Kidney glomerular epithelial cell (primary cell): ENCODE results near the gene TIGD1.

ENCODE experiments used
- DNase-seq: peaks from one replicate; lab custom pipeline; 2025; lab: John Stamatoyannopoulos, UW

The TIGD1 gene

DNA sequence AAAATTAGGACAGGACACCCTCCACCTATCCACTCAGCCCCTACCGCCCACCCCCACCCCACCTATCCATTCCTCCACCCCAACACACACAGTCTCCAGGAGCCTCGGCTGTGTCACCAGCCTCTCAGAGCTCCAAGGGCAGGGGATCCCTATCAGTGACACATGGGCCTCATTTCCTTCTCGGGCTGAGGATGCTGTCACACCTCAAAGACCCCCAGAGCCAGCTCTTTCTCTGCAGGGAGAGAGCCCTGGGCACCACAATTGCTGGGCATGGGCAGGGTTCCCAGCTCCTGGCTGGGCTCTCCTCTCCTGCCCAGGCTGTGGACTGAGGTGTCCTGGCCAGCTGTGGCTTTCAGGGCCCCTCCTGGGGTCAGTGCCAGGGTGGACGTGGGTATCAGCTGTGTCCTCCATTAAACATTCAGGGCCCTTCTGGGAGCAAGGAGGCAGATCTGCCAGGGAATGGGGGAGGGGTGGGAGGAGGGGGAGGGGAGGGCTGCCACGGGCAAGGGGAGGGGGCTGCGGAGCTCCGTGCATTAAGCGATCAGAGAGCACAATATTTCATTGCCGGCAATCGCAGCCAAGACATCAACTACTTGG, 48.5 kb downstream of the TIGD1 start:
- DNase-seq = no peak

- no peak for DNase-seq
Measured at GRCh38 chr2:232501331-232501771, 49.0 kb downstream of the TIGD1 start.

DNA sequence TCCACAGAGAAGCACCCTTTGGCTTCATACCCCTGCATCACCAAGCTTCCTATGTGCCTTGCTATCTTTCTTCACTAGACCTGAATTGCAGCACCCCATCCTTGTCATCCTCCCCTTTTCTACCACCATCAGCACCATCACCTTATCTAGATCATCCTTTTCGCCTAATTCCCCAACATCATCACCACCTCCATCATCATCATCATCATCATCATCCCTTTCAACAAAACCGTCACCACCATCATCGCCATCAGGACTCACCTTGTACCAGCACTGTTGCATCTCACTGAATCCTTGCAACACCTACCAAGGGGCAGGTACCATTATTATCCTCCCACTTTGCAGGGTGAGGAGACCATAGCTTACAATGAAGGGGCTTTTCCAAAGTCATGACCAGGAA, 51.9 kb downstream of the TIGD1 start:
- DNase-seq = no peak
